H1 (cell line): ENCODE data around the gene SLC38A10. TPM values are rescaled to one million over a fixed set of nuclear protein-coding genes. Genes with fewer than 3 reads are reported as not detected.

Experiments
- CTCF ChIP-seq, 3 experiments: IDR thresholded peaks; 1 replicate in 2 of 3; 2 replicates in 1 of 3; pipeline versions ENCODE4 v1.5.1 to v1.6.1; 2011; ENCODE audit warnings: low read length in 3 of 3, mild to moderate bottlenecking in 3 of 3, inconsistent platforms in 2 of 3, low read depth in 1 of 3, moderate library complexity in 1 of 3; ENCODE audit not compliant: insufficient read depth in 1 of 3; ENCODE audit errors: control extremely low read depth in 1 of 3
- GABPA ChIP-seq: IDR thresholded peaks from 2 replicates; pipeline ENCODE4 v1.6.1; 2011; ENCODE audit warnings: mild to moderate bottlenecking, low read length, moderate library complexity, borderline replicate concordance; ENCODE audit not compliant: insufficient read depth
- RXRA ChIP-seq: IDR thresholded peaks from 2 replicates; pipeline ENCODE4 v1.6.1; 2011; ENCODE audit warnings: low read depth, mild to moderate bottlenecking, low read length, moderate library complexity; ENCODE audit not compliant: insufficient read depth
- SIX5 ChIP-seq: IDR thresholded peaks from 2 replicates; pipeline ENCODE4 v1.6.1; 2011; ENCODE audit warnings: mild to moderate bottlenecking, low read depth, low read length
- SP1 ChIP-seq: IDR thresholded peaks from 2 replicates; pipeline ENCODE4 v1.6.1; 2011; ENCODE audit warnings: low read depth, low read length
- SP4 ChIP-seq: IDR thresholded peaks from 2 replicates; pipeline ENCODE4 v1.6.1; 2012; ENCODE audit warnings: low read length, inconsistent platforms
- polyA plus RNA-seq, 7 experiments: library from polyadenylated mRNA; depleted of rRNA in 3 of 7; stranded (reverse) in 5 of 7; unstranded in 2 of 7; fragments of >200 nt in 5 of 7; fragments of 200-250 nt in 2 of 7; gene quantifications; 1 replicate in 5 of 7; 2 replicates in 1 of 7; 4 replicates in 1 of 7; pipeline versions ENCODE4 v1.2.1 to v1.2.3, GENCODE V29; 2011 to 2013; ENCODE audit warnings: missing spikeins in 2 of 7, mixed read lengths in 2 of 7
- total RNA-seq: library from RNA; stranded (reverse); fragmentation: NEBNext Ultra II Directional; extraction: Animal tissue kit (Norgen Biotek cat#: 25700); gene quantifications from 2 replicates; pipeline ENCODE4 v1.2.1, GENCODE V29; 2021

The SLC38A10 gene
- total and polyA plus RNA-seq, 2 of the 8 experiments (the other 6 are each of a cell fraction or from before 2014, with no cell fraction given): 26.4 to 41.0 TPM

- TF ChIP-seq CTCF (IDR thresholded peaks at IDR 0.05; ENCODE audit: control extremely low read depth in 1 of 3, insufficient read depth in 1 of 3, low read depth in 1 of 3, low read length in 3 of 3) (no peak), SP1 (no peak), GABPA (no peak), SIX5 (no peak), SP4 (no peak), RXRA (no peak)
These were observed 97.1 kb downstream of the SLC38A10 start (continued) for GRCh38 chr17:81197831-81198490.
